Raji (cell line): Measurements from ENCODE around the gene CNKSR3.

Source experiments
- POLR2A ChIP-seq: IDR thresholded peaks from 2 replicates; pipeline ENCODE4 v1.6.1; 2011; ENCODE audit warnings: low read depth, low read length, control low read depth; ENCODE audit not compliant: insufficient read depth

Gene CNKSR3

GRCh38 chr6:154433477-154434241, 76.8 kb downstream of the CNKSR3 start:
- no peak for TF ChIP-seq POLR2A

- no peak for TF ChIP-seq POLR2A
These were observed 77.7 kb downstream of the CNKSR3 start for GRCh38 chr6:154432533-154433476.

DNA sequence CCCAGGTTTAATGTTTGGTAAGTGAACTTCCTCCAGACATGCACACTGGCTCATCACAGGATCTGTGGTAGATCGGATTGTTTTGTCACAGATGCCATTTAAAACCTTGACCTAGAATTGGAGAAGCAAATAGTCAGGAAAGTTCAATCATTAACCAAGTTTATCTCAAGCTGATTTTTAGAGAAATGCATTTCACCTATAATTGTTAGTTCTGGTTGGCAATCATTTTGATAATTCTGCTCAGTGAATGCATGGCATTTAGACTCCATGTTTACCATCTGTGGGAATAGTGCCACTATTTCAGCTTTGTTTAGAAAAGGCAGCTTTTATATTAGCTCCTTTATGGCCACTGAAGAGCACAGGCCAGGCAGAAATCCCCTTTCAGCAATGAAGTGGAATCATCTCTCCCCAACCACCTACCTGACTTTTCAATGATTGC, 80.0 kb downstream of the CNKSR3 start:
- no peak for TF ChIP-seq POLR2A

DNA sequence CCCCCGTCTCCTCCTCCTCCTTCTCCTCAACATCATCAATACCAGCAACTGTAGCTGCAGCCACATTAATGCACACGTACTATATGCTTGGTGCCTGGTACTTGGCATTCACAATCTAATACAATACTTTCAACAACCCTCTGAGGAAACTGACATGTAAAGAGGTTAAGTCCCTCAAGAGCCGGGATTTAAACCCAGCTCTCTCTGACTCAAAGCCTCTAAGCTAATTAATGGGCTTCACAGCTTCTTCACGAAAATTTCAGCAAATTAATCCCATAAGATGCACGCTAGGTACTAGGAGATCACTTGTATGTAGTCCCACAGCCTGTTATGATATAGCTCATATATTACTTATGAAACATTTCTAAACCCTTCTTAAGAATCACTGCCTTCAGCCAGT, 80.8 kb downstream of the CNKSR3 start:
- TF ChIP-seq POLR2A, result no peak

DNA sequence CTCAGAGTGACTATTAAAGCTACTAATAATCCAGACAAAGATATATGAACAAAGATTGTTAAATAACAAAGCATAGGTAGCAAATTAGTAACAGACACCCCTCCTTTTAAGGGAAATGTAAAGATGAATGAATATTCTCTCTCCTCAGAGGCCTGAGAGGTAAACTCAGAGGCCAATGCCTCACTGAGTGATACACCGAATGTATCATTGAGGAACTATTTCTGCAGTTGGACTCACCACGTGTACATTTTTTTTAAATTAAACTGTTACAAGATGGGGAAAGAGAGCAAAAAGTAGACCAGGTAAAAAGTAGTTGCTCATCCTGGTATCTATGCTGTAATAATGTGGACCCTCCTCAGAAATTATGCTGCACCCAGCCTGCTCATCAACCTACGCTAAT, 81.6 kb downstream of the CNKSR3 start:
- TF ChIP-seq POLR2A, result no peak

- TF ChIP-seq POLR2A, result no peak
These were observed 83.0 kb downstream of the CNKSR3 start for GRCh38 chr6:154427446-154427845.

GRCh38 chr6:154426997-154427396, 83.5 kb downstream of the CNKSR3 start:
- no peak for TF ChIP-seq POLR2A

DNA sequence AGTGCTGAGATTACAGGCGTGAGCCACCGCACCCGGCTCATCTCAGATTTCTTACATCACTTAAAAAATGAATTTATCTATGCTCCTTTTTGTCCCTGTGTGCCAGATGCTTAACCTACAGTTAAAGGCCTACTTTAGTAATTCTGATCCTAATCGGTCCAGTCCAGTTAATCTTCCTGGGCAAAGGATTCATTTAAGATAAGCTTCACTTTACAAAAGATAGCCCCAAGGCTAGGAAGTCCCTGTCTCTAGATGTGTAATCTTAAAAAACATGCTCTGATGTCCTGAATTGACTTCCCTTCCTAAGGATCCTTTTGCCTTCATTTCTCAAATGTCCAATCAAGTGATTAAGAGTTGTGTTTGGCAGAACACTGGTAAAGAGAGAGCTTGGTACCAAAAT, 85.5 kb downstream of the CNKSR3 start:
- no peak for TF ChIP-seq POLR2A

DNA sequence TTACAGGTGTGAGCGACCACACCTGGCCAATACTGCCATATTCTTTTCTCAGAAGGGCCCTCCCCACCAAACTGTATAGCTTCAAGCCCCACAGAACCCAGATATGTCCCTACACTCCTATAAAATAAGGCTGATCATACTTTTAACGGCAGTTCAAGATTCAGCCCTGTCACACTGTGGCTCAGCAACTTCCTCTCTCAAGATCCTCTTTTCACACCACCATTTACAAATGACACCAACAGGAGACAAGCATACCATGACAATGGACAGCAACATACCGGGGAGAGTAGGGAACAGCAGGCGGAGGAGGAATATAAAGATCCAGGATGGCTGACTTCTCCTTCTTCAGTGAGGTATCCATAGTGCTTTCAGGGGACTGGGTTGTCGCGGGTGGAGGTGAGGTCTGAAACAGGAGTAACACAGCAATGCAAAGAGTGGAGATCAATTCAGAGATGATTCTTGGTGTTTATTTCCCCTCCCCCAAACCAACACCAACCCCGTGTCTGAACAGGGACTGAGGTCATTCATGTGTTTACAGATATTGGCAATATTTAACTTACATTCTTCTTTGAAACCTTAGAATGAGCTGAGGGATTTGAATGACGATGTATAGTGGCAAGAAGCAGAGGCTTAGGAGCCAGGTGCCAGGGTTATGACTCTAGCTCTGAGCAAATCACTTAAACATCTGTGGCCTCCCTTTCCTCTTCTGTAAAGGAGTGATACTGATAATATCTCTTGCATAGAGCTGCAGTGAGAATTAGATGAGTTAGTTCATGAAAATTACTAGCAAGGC, 96.3 kb downstream of the CNKSR3 start:
- no peak for TF ChIP-seq POLR2A

DNA sequence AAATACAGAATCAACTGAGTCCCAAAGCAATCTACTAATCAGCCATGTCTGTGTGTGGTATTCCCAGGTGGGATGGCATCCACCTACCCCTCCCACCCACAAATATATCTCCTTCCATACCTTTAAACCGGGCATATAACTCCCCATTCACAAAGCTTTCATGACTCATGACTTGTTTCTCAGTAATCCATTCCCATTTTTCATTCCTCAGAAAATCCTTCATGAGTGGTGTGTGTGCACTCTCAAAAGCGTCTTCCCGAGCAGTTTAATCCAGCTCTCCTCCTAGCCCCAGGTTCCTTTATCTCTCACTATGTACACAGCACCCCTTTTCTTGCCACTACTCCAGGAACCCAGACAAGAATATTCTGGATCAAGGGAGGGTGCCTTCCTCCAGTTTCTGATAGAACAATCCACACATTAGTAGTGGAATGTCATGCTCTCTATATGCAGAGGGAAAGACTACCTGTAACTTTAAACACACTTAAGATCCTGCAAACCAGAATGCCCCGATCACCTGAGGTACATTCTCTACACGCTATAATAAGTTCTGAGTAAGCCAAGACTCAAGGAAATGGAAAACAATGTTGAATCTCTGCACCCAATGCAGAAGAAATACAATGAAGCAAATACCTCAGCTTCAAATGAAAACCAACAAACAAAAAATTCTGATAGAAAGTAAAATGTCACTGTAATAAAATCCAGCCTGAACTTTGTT, 98.2 kb downstream of the CNKSR3 start:
- TF ChIP-seq POLR2A, result no peak

DNA sequence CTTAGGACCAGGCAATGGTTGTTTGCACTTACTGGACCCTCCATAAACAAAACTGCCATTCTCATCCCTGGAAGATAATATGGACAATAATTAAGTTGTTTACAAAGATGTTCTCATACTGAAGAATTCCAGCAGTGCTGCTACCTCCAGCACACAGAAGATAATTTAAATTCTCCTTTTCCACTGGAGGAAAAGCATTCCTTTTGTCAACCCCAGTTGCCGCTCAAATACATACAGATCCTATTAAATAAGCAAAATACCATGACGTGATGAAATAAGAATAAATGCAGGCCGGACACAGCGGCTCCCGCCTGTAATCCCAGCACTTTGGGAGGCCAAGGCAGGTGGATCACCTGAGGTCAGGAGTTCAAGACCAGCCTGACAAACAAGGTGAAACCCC, 99.4 kb downstream of the CNKSR3 start:
- TF ChIP-seq POLR2A, result no peak

GRCh38 chr6:154410619-154411072, 99.8 kb downstream of the CNKSR3 start:
- no peak for TF ChIP-seq POLR2A

GRCh38 chr6:154408891-154409500, 101.5 kb downstream of the CNKSR3 start:
- no peak for TF ChIP-seq POLR2A

DNA sequence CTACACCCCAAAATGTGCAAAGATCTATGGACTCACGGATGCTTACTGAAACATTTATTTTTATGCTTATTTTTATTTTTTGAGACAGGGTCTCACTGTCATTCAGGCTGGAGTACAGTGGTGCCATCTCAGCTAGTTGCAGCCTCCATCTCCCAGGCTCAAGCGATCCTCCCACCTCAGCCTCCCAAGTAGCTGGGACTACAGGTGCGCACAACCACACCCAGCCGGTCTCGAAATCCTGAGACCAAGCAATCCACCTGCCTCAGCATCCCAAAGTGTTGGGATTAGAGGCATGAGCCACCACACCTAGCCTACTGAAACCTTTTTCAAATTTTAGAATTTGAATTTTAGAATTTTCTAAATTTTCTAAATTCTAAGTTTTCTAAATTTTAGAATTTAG, 103.0 kb downstream of the CNKSR3 start:
- TF ChIP-seq POLR2A, result no peak
